GM21515 (cell line): ENCODE results near the gene DOCK8.

Source experiments
- ATAC-seq: cut with Tn5 transposase; IDR thresholded peaks from one replicate; pipeline ENCODE4 v1.9.1; 2021; ENCODE audit not compliant: unreplicated experiment

The DOCK8 gene

DNA sequence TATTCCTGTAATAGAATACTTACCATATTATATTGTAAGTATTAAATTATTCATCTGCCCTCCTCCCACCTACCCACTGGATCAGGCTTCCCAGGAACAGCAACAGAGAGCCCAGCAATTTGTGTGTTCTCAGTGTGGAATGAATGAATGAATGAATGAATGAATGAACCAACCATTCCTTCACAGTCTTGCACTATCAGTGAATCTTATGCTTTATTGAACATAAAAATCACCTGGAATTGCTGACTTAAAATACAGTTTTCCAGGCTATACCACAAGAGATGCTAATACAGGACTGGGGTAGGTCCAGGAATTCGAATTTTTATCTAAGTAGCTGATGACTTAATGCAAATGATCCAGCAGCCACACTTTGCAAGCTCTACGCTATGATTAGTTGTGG lies 51.6 kb downstream of the DOCK8 start:
- ATAC-seq = no peak

DNA sequence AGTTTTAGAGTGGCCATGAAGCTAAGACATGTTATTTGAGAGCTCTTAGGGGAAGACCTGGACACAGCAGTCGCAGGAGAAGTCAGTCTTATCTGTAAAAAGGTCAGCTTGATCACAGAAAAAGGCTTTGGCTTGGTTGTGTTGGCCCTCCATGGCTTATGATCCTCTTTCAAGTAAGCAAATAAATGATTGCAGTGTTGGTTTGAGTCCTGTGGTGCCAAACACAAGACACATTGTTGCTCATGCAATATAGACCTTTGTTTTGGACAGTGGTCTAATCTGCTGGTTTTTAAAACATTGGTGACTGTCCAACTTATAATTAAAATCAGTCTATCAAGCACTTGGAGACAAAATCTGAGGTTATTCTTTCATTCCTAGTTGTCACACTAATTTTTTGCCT lies 54.0 kb downstream of the DOCK8 start:
- no peak for ATAC-seq

DNA sequence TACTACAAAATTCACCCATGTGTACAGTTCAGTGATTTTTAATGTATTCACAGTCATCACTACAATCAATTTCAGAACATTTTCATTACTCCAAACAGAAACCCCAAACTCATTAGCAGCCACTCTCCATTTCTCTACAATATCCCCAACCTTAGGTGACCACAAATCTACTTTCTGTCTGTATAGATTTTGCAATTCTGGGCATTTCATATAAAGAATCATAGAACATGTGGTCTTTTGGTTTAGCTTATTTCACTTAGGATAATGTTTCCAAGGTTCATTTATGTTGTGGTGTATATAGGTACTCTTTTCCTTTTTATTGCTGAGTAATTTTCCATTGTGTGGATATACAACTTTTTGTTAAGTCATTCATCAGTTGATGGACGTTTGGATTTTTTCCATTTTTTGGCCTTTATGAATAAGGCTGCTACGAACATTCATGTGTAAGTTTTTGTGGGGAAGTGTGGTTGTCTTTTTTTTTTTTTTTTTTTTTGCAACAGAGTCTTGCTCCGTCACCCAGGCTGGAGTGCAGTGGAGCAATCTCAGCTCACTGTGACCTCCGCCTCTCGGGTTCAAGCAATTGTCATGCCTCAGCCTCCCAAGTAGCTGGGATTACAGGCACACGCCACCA lies 54.5 kb downstream of the DOCK8 start:
- ATAC-seq = no peak

DNA sequence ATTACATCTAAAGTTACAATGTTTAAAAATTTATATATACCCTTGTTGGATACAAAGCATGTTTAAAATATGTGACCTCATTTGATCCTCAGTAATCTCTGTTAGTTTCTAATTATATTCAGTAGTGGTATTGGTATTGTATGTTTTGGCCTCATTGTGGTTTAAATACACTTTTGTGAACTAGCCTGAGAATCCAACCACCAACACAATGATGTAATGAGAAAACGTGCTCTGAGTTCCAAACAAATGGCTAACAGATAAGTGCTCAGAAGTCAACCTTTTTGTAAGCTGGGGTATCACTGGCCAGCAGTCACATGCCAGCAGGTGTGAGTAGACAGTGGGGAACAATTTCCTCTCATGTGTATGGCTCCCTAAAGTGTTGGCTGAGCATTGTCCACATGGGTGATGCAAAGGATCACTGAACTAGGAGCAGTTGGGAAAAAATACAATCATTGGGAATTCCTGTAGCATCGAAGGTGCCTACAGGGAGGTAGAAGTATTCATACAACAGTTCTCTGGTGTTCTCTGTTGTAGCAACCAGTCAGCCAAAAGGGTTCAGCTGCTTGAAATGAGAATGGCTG lies 56.1 kb downstream of the DOCK8 start:
- ATAC-seq = no peak

GRCh38 chr9:272251-273213 lies 57.9 kb downstream of the DOCK8 start:
- peak; percentile 95 for ATAC-seq

- ATAC-seq = no peak
Measured at GRCh38 chr9:274406-274805, 59.7 kb downstream of the DOCK8 start.

DNA sequence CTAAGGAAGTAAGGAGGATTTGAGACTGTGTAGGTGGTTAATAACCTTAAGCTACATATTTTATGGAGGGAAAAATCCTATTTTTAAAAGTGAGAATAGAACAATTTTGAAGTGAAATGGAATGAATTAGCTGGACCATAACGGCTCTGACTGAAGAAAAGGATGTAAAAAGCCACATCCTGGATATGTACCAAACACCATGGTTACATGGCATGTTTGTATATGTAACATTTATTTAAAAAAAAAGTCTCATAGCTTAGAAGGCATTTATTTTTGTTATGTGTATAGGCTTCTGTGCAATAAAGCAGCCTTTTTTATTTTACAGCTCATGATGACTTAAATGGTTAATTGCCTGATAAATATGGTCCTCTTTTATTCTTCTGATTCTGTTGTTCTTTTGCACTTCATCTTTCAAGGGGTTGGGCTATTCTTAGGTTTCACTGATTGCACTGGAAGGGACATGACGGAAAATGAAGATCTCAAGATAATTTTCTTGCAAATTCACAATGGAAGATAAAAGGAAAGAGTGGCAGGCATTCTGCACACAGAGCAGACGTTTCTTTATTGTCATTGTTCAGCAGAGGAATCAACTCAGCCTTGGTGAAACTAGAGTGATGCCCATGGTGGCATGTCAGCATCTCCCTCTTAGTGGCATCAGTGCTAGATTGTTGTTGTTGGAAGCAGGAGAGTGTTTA lies 63.1 kb downstream of the DOCK8 start:
- no peak for ATAC-seq

GRCh38 chr9:278651-279050 lies 64.0 kb downstream of the DOCK8 start:
- ATAC-seq = peak; percentile 56

- ATAC-seq = no peak
Measured at GRCh38 chr9:279674-280073, 65.0 kb downstream of the DOCK8 start.

GRCh38 chr9:281741-282645 lies 67.3 kb downstream of the DOCK8 start:
- ATAC-seq = no peak

GRCh38 chr9:286071-286740 lies 71.5 kb downstream of the DOCK8 start:
- no peak for ATAC-seq

- no peak for ATAC-seq
Measured at GRCh38 chr9:289121-289520, 74.5 kb downstream of the DOCK8 start.

DNA sequence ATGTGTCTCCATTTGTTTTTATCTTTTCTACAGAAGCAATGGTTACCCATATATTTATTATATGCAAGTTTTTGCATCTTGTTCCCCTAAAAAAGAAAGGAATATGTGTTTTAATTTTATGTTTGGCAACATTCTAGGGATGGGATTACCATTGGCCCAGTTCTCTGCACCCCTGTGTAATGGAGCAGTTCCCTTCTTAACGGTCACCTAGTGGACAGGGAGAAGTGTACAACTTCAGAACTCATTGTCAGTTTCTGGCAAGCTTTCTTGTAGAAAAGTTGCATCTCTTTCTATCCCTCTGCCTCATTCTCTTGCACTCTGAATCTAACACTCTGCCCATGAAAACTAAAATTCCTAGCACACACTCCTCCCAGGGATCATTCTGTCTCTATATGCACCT lies 78.2 kb downstream of the DOCK8 start:
- no peak for ATAC-seq

GRCh38 chr9:295576-295975 lies 80.9 kb downstream of the DOCK8 start:
- ATAC-seq = no peak

- no peak for ATAC-seq
Measured at GRCh38 chr9:296411-296810, 81.7 kb downstream of the DOCK8 start.

DNA sequence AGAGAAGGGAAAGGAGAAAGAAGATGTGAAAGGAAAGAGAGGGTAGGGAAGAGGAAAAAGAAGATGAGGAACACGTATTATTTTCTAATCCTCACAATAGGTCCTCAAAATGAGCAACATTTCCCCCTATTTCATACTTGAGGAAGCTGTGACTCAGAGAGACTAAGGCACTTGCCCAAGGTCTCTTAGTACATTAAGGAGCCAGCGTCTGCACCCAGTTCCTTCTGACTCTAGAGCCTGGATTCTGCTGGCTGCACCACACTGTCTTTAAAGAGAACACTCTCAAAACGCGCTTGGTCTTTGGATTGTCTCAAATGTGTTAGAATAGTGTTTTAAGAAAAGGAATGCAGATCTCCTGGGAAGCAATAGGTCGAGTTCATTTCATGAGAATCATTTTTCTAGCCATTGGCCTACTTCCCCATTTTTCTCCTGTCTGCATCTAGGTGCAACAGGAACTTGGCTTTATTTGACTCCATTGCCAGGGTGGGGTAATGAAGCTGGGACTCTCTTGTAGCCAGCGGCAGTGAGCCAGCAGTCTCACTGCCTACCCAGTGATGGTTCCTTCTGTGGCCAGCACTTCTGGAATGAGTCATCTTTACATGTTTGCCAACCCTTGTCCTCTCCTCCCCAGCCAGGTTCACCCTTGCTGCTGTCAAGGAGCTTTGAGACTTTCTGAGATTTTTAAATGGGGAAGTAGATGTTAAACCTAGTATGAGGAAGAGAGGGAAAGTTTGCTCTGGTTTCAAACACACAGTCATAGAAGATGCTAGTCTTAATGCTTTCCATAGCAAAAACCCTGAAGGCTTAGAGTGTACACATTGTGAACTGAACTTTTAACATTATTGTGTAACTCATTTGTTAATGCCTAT lies 82.7 kb downstream of the DOCK8 start:
- ATAC-seq = peak; percentile 89

DNA sequence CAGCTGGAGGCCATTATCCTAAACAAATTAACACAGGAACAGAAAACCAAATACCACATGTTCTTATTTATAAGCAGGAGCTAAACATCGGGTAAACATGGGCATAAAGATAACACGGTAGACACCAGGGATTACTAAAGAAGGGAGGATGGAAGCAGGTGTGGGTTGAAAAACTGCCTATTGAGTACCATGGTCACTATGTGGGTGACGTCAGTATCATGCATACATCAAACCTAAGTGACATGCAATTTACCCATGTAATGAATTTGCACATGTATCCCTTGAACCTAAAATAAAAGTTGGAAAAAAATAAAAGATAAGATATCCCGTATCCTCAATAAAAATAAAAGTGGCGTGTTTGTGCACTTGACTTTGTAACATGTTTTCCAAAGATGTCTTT lies 88.8 kb downstream of the DOCK8 start:
- ATAC-seq = no peak

DNA sequence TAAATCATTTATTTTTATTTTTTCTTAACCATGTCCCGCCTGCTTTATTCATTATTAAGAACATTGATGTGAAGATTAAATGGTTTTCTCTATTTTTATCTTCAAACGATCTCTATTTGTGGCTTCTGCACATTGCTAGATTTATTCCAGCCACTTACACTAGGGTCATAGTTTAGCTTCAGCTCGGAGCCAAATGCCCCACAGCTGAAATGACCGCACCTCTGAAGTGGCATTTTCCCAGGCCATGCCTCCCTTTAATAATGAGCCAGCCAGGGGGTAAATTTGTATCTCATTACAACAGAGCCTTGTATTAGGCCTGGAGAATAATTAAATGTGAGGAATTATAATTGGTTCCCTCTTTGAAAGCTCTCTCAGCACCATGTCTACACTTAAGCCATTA lies 89.4 kb downstream of the DOCK8 start:
- ATAC-seq = no peak
